Effector CD4-positive, alpha-beta T cell (primary cell): ENCODE measurements around the gene SPINDOC.
"Not testable (repeated sequence)": the region's sequence is repeated elsewhere in the genome, so short reads cannot be mapped to it uniquely, and the experiment has no call there.

ENCODE experiments used
- DNase-seq: peaks from one replicate; pipeline ENCODE4 v3.0.0-alpha.2; 2020
- total RNA-seq: gene quantifications from one replicate; lab custom pipeline; 2026; lab: John Stamatoyannopoulos, UW

SPINDOC gene
- total RNA-seq, result 8.4 reads per million, percentile 28 among the genes with 10 or more reads in this experiment

- DNase-seq, result peak; percentile 63
These were observed at the start of gene SPINDOC for GRCh38 chr11:63813035-63813562. Gene SPINDOC (plus strand): TSS chr11:63813456. CDS start chr11:63813687, 231 bp downstream.

- no peak for DNase-seq
These were observed 49.5 kb upstream of the SPINDOC start for GRCh38 chr11:63763496-63764339.

GRCh38 chr11:63764340-63764678, 48.9 kb upstream of the SPINDOC start:
- no peak for DNase-seq

- DNase-seq, result no peak
These were observed 48.3 kb upstream of the SPINDOC start for GRCh38 chr11:63764679-63765647.

GRCh38 chr11:63765688-63766241, 47.5 kb upstream of the SPINDOC start:
- DNase-seq, result no peak

GRCh38 chr11:63766531-63767235, 46.6 kb upstream of the SPINDOC start:
- no peak for DNase-seq

- DNase-seq, result no peak
These were observed 46.0 kb upstream of the SPINDOC start for GRCh38 chr11:63767267-63767564.

GRCh38 chr11:63767565-63768236, 45.6 kb upstream of the SPINDOC start:
- peak; percentile 33 for DNase-seq

- DNase-seq, result peak; percentile 49
These were observed 44.8 kb upstream of the SPINDOC start, which contains the start of gene ZFTA for GRCh38 chr11:63768237-63769041. Gene ZFTA (minus strand): TSS chr11:63768775. CDS start chr11:63768622, 153 bp downstream.

- DNase-seq, result no peak
These were observed 44.1 kb upstream of the SPINDOC start for GRCh38 chr11:63769042-63769713.

- no peak for DNase-seq
These were observed 43.4 kb upstream of the SPINDOC start for GRCh38 chr11:63769714-63770455.

- DNase-seq, result no peak
These were observed 42.5 kb upstream of the SPINDOC start for GRCh38 chr11:63770763-63771162.

- DNase-seq, result not testable (repeated sequence)
These were observed 41.4 kb upstream of the SPINDOC start for GRCh38 chr11:63771741-63772318.

GRCh38 chr11:63775191-63775590, 38.1 kb upstream of the SPINDOC start:
- DNase-seq, result no peak

- DNase-seq, result no peak
These were observed 34.2 kb upstream of the SPINDOC start for GRCh38 chr11:63779039-63779438.

GRCh38 chr11:63782749-63783148, 30.5 kb upstream of the SPINDOC start:
- DNase-seq, result no peak

GRCh38 chr11:63783925-63784592, 29.2 kb upstream of the SPINDOC start:
- DNase-seq, result no peak

GRCh38 chr11:63785823-63786222, 27.4 kb upstream of the SPINDOC start:
- DNase-seq, result no peak
